Keratinocyte (primary cell): ENCODE measurements around the gene NAT16. TPM values are rescaled to one million over a fixed set of nuclear protein-coding genes. Genes with fewer than 3 reads are reported as not detected.

ENCODE experiments used
- DNase-seq: peaks from one replicate; pipeline ENCODE4 v3.0.0-alpha.2; 2011; ENCODE audit warnings: low read depth, missing footprints, low spot score
- FAIRE-seq: peaks from 2 replicates; lab custom pipeline; 2011; peaks lifted over from hg19 to GRCh38; lab: Jason Lieb, UNC
- H2AFZ ChIP-seq: 2 replicates; pipeline ENCODE4 v1.6.0; 2012; ENCODE audit warnings: low read length, control low read depth, inconsistent platforms; ENCODE audit not compliant: control insufficient read depth
- H3K27ac ChIP-seq: 2 replicates; pipeline ENCODE4 v1.5.1; 2011; ENCODE audit warnings: low read length; ENCODE audit not compliant: control insufficient read depth, insufficient read depth
- H3K27me3 ChIP-seq: 3 replicates; pipeline ENCODE4 v1.6.0; 2011; ENCODE audit warnings: low read length; ENCODE audit not compliant: control insufficient read depth, insufficient read depth; ENCODE audit errors: extremely low read depth
- H3K36me3 ChIP-seq, 2 experiments: 2 replicates in 1 of 2; 3 replicates in 1 of 2; pipeline ENCODE4 v1.5.1; 2011; ENCODE audit warnings: low read length in 2 of 2, mild to moderate bottlenecking in 1 of 2; ENCODE audit not compliant: control insufficient read depth in 2 of 2, insufficient read depth in 2 of 2; ENCODE audit errors: extremely low read depth in 1 of 2
- H3K4me1 ChIP-seq: 3 replicates; pipeline ENCODE4 v1.5.1; 2011; ENCODE audit warnings: low read length; ENCODE audit not compliant: control insufficient read depth, insufficient read depth; ENCODE audit errors: extremely low read depth
- H3K4me2 ChIP-seq: 3 replicates; pipeline ENCODE4 v1.6.0; 2011; ENCODE audit warnings: low read depth, low read length; ENCODE audit not compliant: control insufficient read depth, insufficient read depth; ENCODE audit errors: extremely low read depth
- H3K4me3 ChIP-seq, 3 experiments: fragments of 200-600 bp in 1 of 3; sonication (generic) in 1 of 3; 2 replicates in 2 of 3; 3 replicates in 1 of 3; pipeline ENCODE4 v1.5.1; 2011 to 2016; ENCODE audit warnings: low read length in 3 of 3, mild to moderate bottlenecking in 3 of 3, control low read depth in 2 of 3, inconsistent platforms in 1 of 3, low read depth in 1 of 3, mixed read lengths in 1 of 3, mixed run types in 1 of 3, moderate library complexity in 1 of 3; ENCODE audit not compliant: control insufficient read depth in 2 of 3, insufficient read depth in 2 of 3; ENCODE audit errors: extremely low read depth in 1 of 3
- H3K79me2 ChIP-seq: 2 replicates; pipeline ENCODE4 v1.6.0; 2012; ENCODE audit warnings: low read length; ENCODE audit not compliant: control insufficient read depth, insufficient read depth
- H3K9ac ChIP-seq: 3 replicates; pipeline ENCODE4 v1.6.0; 2011; ENCODE audit warnings: low read length; ENCODE audit not compliant: control insufficient read depth, insufficient read depth; ENCODE audit errors: extremely low read depth
- H3K9me1 ChIP-seq: 3 replicates; pipeline ENCODE4 v1.6.0; 2011; ENCODE audit warnings: low read length; ENCODE audit not compliant: control insufficient read depth, insufficient read depth; ENCODE audit errors: extremely low read depth
- H3K9me3 ChIP-seq: 2 replicates; pipeline ENCODE4 v1.5.1; 2012; ENCODE audit warnings: low read depth, low read length; ENCODE audit not compliant: control insufficient read depth
- H4K20me1 ChIP-seq: 3 replicates; pipeline ENCODE4 v1.6.0; 2011; ENCODE audit warnings: low read length; ENCODE audit not compliant: control insufficient read depth, insufficient read depth; ENCODE audit errors: extremely low read depth
- CTCF ChIP-seq, 3 experiments: IDR thresholded peaks in 1 of 3; conservative IDR thresholded peaks in 1 of 3; optimal IDR thresholded peaks in 1 of 3; 2 replicates in 2 of 3; 3 replicates in 1 of 3; pipeline versions ENCODE3 to v1.5.1; 2011; ENCODE audit warnings: low read length in 3 of 3, mild to moderate bottlenecking in 3 of 3, moderate library complexity in 2 of 3, control low read depth in 1 of 3, inconsistent platforms in 1 of 3; ENCODE audit not compliant: insufficient read depth in 2 of 3; ENCODE audit errors: extremely low read depth in 1 of 3
- EZH2 ChIP-seq: IDR thresholded peaks from one replicate; pipeline ENCODE4 v1.6.1; 2012; ENCODE audit warnings: inconsistent platforms, mild to moderate bottlenecking, low read length, moderate library complexity
- dilution Hi-C: fragments of 300-500 bp; cut with MboI; formaldehyde crosslinking; loops from one replicate; pipeline ENCODE4 v1.7.0; 2020; ENCODE audit warnings: low sequenced_read_pairs; ENCODE audit not compliant: extremely low pct_ligation_motif_present
- polyA plus RNA-seq, 5 experiments: library from polyadenylated mRNA; depleted of rRNA in 3 of 5; stranded (reverse) in 3 of 5; stranded (forward) in 1 of 5; unstranded in 1 of 5; fragments of >200 nt; gene quantifications; 1 replicate in 1 of 5; 2 replicates in 3 of 5; 3 replicates in 1 of 5; pipeline versions ENCODE4 v1.2.1 to v1.2.3, GENCODE V29; 2011 to 2012; ENCODE audit warnings: missing spikeins in 2 of 5, low read depth in 1 of 5, low replicate concordance in 1 of 5

The NAT16 gene
- polyA plus RNA-seq, 1 donor (not counting 4 experiments of a cell fraction or from before 2014, with no cell fraction given), result not detected

GRCh38 chr7:101169110-101169837 is 10.8 kb downstream of the NAT16 start:
- no peaks in the 10 kb centered on the region for H3K79me2 ChIP-seq
- FAIRE-seq, result peak; percentile 26

GRCh38 chr7:101168412-101169049 is 11.6 kb downstream of the NAT16 start:
- H3K36me3 ChIP-seq, result no peaks in the 10 kb centered on the region
- FAIRE-seq, result no peak
- H3K27me3 ChIP-seq, result peaks cover 87% of the 10 kb centered on the region
- no peak overlapping the region for H2AFZ ChIP-seq
- H4K20me1 ChIP-seq, result peaks cover 3% of the 10 kb centered on the region
- no peak overlapping the region for H3K9ac ChIP-seq
- dilution Hi-C loops, result no loop called here
- H3K27ac ChIP-seq, result no peak overlapping the region
- H3K9me3 ChIP-seq, result no peaks in the 10 kb centered on the region
- H3K79me2 ChIP-seq, result no peaks in the 10 kb centered on the region
- H3K4me3 ChIP-seq, result no peak overlapping the region
- TF ChIP-seq EZH2 (no peak), CTCF (optimal IDR thresholded peaks at IDR 0.05 in 1 of 3, IDR thresholded peaks at IDR 0.05 in 1 of 3, conservative IDR thresholded peaks at IDR 0.05 in 1 of 3; ENCODE audit: extremely low read depth in 1 of 3, insufficient read depth in 2 of 3, low read length in 3 of 3) (no peak)
- H3K9me1 ChIP-seq, result no peaks in the 10 kb centered on the region
- no peak for DNase-seq
- peaks cover 37% of the 10 kb centered on the region for H3K4me1 ChIP-seq
- peak overlapping the region; percentile 66 for H3K4me2 ChIP-seq

More at GRCh38 chr7:101169110-101169837, 10.8 kb downstream of the NAT16 start:
- Histone ChIP-seq H3K9me3 (no peaks in the 10 kb centered on the region), H3K27ac (no peak overlapping the region), H3K9ac (no peak overlapping the region), H3K4me3 (peak overlapping the region in 1 of 3 experiments; percentile 4), H3K4me2 (peak overlapping the region; percentile 66), H3K9me1 (no peaks in the 10 kb centered on the region), H3K27me3 (peaks cover 94% of the 10 kb centered on the region), H3K4me1 (peaks cover 38% of the 10 kb centered on the region), H4K20me1 (peaks cover 3% of the 10 kb centered on the region), H2AFZ (no peak overlapping the region), H3K36me3 (no peaks in the 10 kb centered on the region)
- dilution Hi-C loops, result no loop called here
- no peak for DNase-seq
- TF ChIP-seq CTCF (optimal IDR thresholded peaks at IDR 0.05 in 1 of 3, IDR thresholded peaks at IDR 0.05 in 1 of 3, conservative IDR thresholded peaks at IDR 0.05 in 1 of 3; ENCODE audit: extremely low read depth in 1 of 3, insufficient read depth in 2 of 3, low read length in 3 of 3) (no peak), EZH2 (no peak)
